RPMI7951 (cell line): Measurements from ENCODE around the gene ARHGAP22. TPM values are rescaled to one million over a fixed set of nuclear protein-coding genes. Genes with fewer than 3 reads are reported as not detected.
"Not testable (repeated sequence)": the region's sequence is repeated elsewhere in the genome, so short reads cannot be mapped to it uniquely, and the experiment has no call there.

Source experiments
- DNase-seq: peaks from one replicate; pipeline ENCODE4 v3.0.0-alpha.2; 2012; ENCODE audit warnings: low read depth
- total RNA-seq: library from RNA; depleted of rRNA; stranded (reverse); fragments of >200 nt; shearing (Covaris generic); gene quantifications from 2 replicates; pipeline ENCODE4 v1.2.3, GENCODE V29; 2014

The ARHGAP22 gene
- total RNA-seq, 1 experiment from 2014 or later, result 20.7 TPM

- no peak for DNase-seq
Measured at GRCh38 chr10:48428896-48429295, 176.0 kb downstream of the ARHGAP22 start.

GRCh38 chr10:48423884-48424283, 181.0 kb downstream of the ARHGAP22 start:
- no peak for DNase-seq

GRCh38 chr10:48421862-48422261, 183.0 kb downstream of the ARHGAP22 start:
- DNase-seq, result not testable (repeated sequence)

GRCh38 chr10:48419714-48420113, 185.2 kb downstream of the ARHGAP22 start:
- DNase-seq, result no peak

- no peak for DNase-seq
Measured at GRCh38 chr10:48418189-48418788, 186.6 kb downstream of the ARHGAP22 start.

GRCh38 chr10:48417374-48417773, 187.5 kb downstream of the ARHGAP22 start:
- no peak for DNase-seq

GRCh38 chr10:48416584-48417232, 188.2 kb downstream of the ARHGAP22 start:
- DNase-seq, result no peak

GRCh38 chr10:48414778-48415177, 190.1 kb downstream of the ARHGAP22 start:
- DNase-seq, result no peak

- no peak for DNase-seq
Measured at GRCh38 chr10:48414160-48414559, 190.7 kb downstream of the ARHGAP22 start.

- no peak for DNase-seq
Measured at GRCh38 chr10:48412933-48413332, 191.9 kb downstream of the ARHGAP22 start.

- DNase-seq, result no peak
Measured at GRCh38 chr10:48412081-48412480, 192.8 kb downstream of the ARHGAP22 start.

- DNase-seq, result no peak
Measured at GRCh38 chr10:48411510-48411909, 193.4 kb downstream of the ARHGAP22 start.

GRCh38 chr10:48410503-48410902, 194.4 kb downstream of the ARHGAP22 start:
- DNase-seq, result no peak

- DNase-seq, result no peak
Measured at GRCh38 chr10:48406658-48407057, 198.2 kb downstream of the ARHGAP22 start.

- peak; percentile 40 for DNase-seq
Measured at GRCh38 chr10:48406204-48406603, 198.7 kb downstream of the ARHGAP22 start.

- no peak for DNase-seq
Measured at GRCh38 chr10:48404646-48405045, 200.2 kb downstream of the ARHGAP22 start.

GRCh38 chr10:48400850-48401220, 204.0 kb downstream of the ARHGAP22 start:
- DNase-seq, result no peak

GRCh38 chr10:48400129-48400849, 204.6 kb downstream of the ARHGAP22 start:
- peak; percentile 22 for DNase-seq

- no peak for DNase-seq
Measured at GRCh38 chr10:48399551-48399950, 205.3 kb downstream of the ARHGAP22 start.

- DNase-seq, result no peak
Measured at GRCh38 chr10:48399056-48399541, 205.8 kb downstream of the ARHGAP22 start.

GRCh38 chr10:48398261-48398660, 206.6 kb downstream of the ARHGAP22 start:
- DNase-seq, result no peak
